Neural cell (in vitro differentiated cells): Measurements from ENCODE around the gene IL22. TPM values are rescaled to one million over a fixed set of nuclear protein-coding genes. Genes with fewer than 3 reads are reported as not detected.

ENCODE experiments used
- H2AFZ ChIP-seq: fragments of 200-600, 300-800 bp; sonication (generic), shearing (Covaris generic); 2 replicates; pipeline ENCODE4 v1.6.0; 2014; ENCODE audit warnings: low read depth, mild to moderate bottlenecking, antibody characterized with exemption, low read length, moderate library complexity
- H3F3A ChIP-seq: fragments of 200-600 bp; shearing (Covaris generic); 2 replicates; pipeline ENCODE4 v1.6.1; 2016; ENCODE audit warnings: mild to moderate bottlenecking, moderate library complexity, mixed read lengths, antibody characterized with exemption, low read length; ENCODE audit not compliant: insufficient read depth, poor library complexity, severe bottlenecking
- H3K27ac ChIP-seq: fragments of 200-600, 300-800 bp; sonication (generic), shearing (Covaris generic); 2 replicates; pipeline ENCODE4 v1.5.1; 2014; ENCODE audit warnings: mild to moderate bottlenecking, low read length, moderate library complexity
- H3K27me3 ChIP-seq: fragments of 300-800, 200-600 bp; sonication (generic), shearing (Covaris generic); 2 replicates; pipeline ENCODE4 v1.6.0; 2014; ENCODE audit warnings: mild to moderate bottlenecking, low read depth, low read length, moderate library complexity; ENCODE audit not compliant: insufficient read depth
- H3K36me3 ChIP-seq: fragments of 300-800, 200-600 bp; sonication (generic), shearing (Covaris generic); 2 replicates; pipeline ENCODE4 v1.5.1; 2014; ENCODE audit warnings: mild to moderate bottlenecking, antibody characterized with exemption, low read length, moderate library complexity; ENCODE audit not compliant: insufficient read depth
- H3K4me2 ChIP-seq: fragments of 300-800, 200-600 bp; sonication (generic), shearing (Covaris generic); 2 replicates; pipeline ENCODE4 v1.6.0; 2014; ENCODE audit warnings: mild to moderate bottlenecking, low read length
- H3K4me3 ChIP-seq: fragments of 300-800, 200-600 bp; sonication (generic), shearing (Covaris generic); 2 replicates; pipeline ENCODE4 v1.5.1; 2014; ENCODE audit warnings: mild to moderate bottlenecking, low read length, moderate library complexity
- H3K79me2 ChIP-seq: fragments of 200-600 bp; shearing (Covaris generic); replicated peaks from 2 replicates; pipeline ENCODE4 v1.6.0; 2014; ENCODE audit warnings: mild to moderate bottlenecking, low read length, moderate library complexity; ENCODE audit not compliant: insufficient read depth
- H3K9ac ChIP-seq: fragments of 300-800, 200-600 bp; sonication (generic), shearing (Covaris generic); 2 replicates; pipeline ENCODE4 v1.6.1; 2016; ENCODE audit warnings: mild to moderate bottlenecking, low read length, mixed read lengths
- H3K9me2 ChIP-seq: fragments of 200-600 bp; shearing (Covaris generic); 2 replicates; pipeline ENCODE4 v1.6.1; 2016; ENCODE audit warnings: mild to moderate bottlenecking, low read length, mixed read lengths; ENCODE audit not compliant: insufficient read depth
- H3K9me3 ChIP-seq: fragments of 200-600, 300-800 bp; sonication (generic), shearing (Covaris generic); 2 replicates; pipeline ENCODE4 v1.6.1; 2016; ENCODE audit warnings: mild to moderate bottlenecking, mixed run types, low read length, moderate library complexity, mixed read lengths
- H4K20me1 ChIP-seq: fragments of 200-600 bp; shearing (Covaris generic); 2 replicates; pipeline ENCODE4 v1.6.1; 2016; ENCODE audit warnings: mild to moderate bottlenecking, mixed run types; ENCODE audit not compliant: insufficient read depth
- EP300 ChIP-seq: fragments of 450-650 bp; conservative IDR thresholded peaks from 2 replicates; pipeline ENCODE4 v1.6.1; 2014; ENCODE audit warnings: antibody characterized with exemption, mild to moderate bottlenecking, moderate library complexity; ENCODE audit not compliant: poor library complexity, severe bottlenecking
- EZH2 ChIP-seq: fragments of 200-600, 300-800 bp; shearing (Covaris generic), sonication (generic); IDR thresholded peaks from 2 replicates; pipeline ENCODE4 v1.6.1; 2014; ENCODE audit warnings: antibody characterized with exemption, low read length, borderline replicate concordance, mild to moderate bottlenecking; ENCODE audit not compliant: insufficient read depth, poor library complexity, severe bottlenecking
- MXI1 ChIP-seq: fragments of 450-650 bp; conservative IDR thresholded peaks from 2 replicates; pipeline ENCODE4 v1.6.1; 2014; ENCODE audit warnings: antibody characterized with exemption, mild to moderate bottlenecking; ENCODE audit not compliant: poor library complexity, severe bottlenecking
- POLR2AphosphoS5 ChIP-seq: IDR thresholded peaks from 2 replicates; pipeline ENCODE4 v1.6.1; 2012
- RAD21 ChIP-seq: fragments of 450-650 bp; conservative IDR thresholded peaks from 2 replicates; pipeline ENCODE4 v1.6.1; 2014; ENCODE audit warnings: antibody characterized with exemption, mild to moderate bottlenecking, moderate library complexity
- SMC3 ChIP-seq: fragments of 450-650 bp; conservative IDR thresholded peaks from 2 replicates; pipeline ENCODE4 v1.6.1; 2014; ENCODE audit warnings: antibody characterized with exemption, mild to moderate bottlenecking, moderate library complexity; ENCODE audit not compliant: poor library complexity
- TAF1 ChIP-seq: IDR thresholded peaks from 2 replicates; pipeline ENCODE4 v1.6.1; 2012; ENCODE audit warnings: low read depth
- polyA plus RNA-seq: library from polyadenylated mRNA; depleted of rRNA; stranded (reverse); fragments of >200 nt; gene quantifications from 2 replicates; pipeline ENCODE4 v1.2.3, GENCODE V29; 2014
- TF ChIP-seq, protein P1 (sequence below): IDR thresholded peaks from 2 replicates; pipeline ENCODE4 v1.6.1; 2012; ENCODE audit warnings: borderline replicate concordance
- TF ChIP-seq, protein P2 (sequence below): fragments of 450-650 bp; IDR thresholded peaks from 2 replicates; pipeline ENCODE4 v1.5.1; 2014; ENCODE audit warnings: antibody characterized with exemption, mild to moderate bottlenecking, moderate library complexity; ENCODE audit not compliant: poor library complexity, severe bottlenecking

The IL22 gene
- polyA plus RNA-seq, 1 donor from 2014 or later = not detected

DNA sequence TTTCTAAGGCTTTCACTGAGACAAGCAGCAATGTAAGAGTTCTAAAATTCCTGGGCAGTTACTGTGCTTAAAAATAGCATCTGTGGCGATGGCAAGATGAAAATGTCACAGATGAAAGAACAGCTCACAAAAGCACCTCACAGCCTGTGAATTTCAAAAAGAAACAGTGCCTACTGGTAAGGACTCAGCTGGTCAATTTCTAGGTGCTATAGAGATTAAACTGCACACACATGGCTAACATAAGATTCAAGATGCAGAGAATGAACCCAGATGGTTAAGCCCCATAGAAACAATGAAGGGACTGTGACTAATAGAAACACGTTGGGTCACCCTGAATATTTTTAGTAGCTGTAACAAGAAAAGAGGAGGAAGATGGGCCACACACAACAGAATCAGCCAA, 15.8 kb downstream of the IL22 start:
- Histone ChIP-seq H3K27me3 (no peaks in the 10 kb centered on the region), H4K20me1 (no peaks in the 10 kb centered on the region), H3F3A (no peaks in the 10 kb centered on the region), H3K4me3 (no peak overlapping the region), H3K9ac (no peak overlapping the region), H3K4me2 (no peak overlapping the region), H3K27ac (no peak overlapping the region), H3K36me3 (no peaks in the 10 kb centered on the region), H3K79me2 (no peaks in the 10 kb centered on the region), H3K9me3 (no peaks in the 10 kb centered on the region), H2AFZ (no peak overlapping the region), H3K9me2 (no peaks in the 10 kb centered on the region)
- TF ChIP-seq EZH2 = no peak
- no peak for TF ChIP-seq RAD21
- TF ChIP-seq TAF1 = no peak
- no peak for TF ChIP-seq POLR2AphosphoS5
- no peak for TF ChIP-seq MXI1
- TF ChIP-seq EP300 = no peak
- TF ChIP-seq, protein P1, sequence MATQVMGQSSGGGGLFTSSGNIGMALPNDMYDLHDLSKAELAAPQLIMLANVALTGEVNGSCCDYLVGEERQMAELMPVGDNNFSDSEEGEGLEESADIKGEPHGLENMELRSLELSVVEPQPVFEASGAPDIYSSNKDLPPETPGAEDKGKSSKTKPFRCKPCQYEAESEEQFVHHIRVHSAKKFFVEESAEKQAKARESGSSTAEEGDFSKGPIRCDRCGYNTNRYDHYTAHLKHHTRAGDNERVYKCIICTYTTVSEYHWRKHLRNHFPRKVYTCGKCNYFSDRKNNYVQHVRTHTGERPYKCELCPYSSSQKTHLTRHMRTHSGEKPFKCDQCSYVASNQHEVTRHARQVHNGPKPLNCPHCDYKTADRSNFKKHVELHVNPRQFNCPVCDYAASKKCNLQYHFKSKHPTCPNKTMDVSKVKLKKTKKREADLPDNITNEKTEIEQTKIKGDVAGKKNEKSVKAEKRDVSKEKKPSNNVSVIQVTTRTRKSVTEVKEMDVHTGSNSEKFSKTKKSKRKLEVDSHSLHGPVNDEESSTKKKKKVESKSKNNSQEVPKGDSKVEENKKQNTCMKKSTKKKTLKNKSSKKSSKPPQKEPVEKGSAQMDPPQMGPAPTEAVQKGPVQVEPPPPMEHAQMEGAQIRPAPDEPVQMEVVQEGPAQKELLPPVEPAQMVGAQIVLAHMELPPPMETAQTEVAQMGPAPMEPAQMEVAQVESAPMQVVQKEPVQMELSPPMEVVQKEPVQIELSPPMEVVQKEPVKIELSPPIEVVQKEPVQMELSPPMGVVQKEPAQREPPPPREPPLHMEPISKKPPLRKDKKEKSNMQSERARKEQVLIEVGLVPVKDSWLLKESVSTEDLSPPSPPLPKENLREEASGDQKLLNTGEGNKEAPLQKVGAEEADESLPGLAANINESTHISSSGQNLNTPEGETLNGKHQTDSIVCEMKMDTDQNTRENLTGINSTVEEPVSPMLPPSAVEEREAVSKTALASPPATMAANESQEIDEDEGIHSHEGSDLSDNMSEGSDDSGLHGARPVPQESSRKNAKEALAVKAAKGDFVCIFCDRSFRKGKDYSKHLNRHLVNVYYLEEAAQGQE = no peak
- TF ChIP-seq SMC3 = no peak

DNA sequence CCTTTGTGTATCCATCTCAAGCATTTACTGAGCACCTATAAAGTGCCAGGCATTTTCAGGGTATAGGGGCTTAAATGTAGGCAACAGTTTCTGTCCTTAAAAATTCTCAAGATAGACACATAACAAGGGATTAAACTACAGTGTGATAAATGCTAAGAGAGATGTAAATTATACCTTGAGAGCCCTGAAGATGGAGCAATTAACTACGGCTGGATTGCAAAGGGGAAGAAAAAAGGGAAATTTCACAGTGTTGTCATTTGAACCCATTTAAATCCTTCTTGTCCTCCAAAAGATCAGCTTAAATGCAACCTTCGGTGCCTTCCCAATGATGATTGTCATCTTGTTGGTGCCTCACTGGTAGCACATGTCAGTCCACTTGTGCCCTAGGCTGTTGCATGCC, 16.3 kb downstream of the IL22 start:
- no peaks in the 10 kb centered on the region for H4K20me1 ChIP-seq
- H3K9me2 ChIP-seq = no peaks in the 10 kb centered on the region
- no peak overlapping the region for H3K27ac ChIP-seq
- no peak overlapping the region for H3K4me2 ChIP-seq
- no peaks in the 10 kb centered on the region for H3K36me3 ChIP-seq
- no peak overlapping the region for H3K9ac ChIP-seq
- H3K9me3 ChIP-seq = no peaks in the 10 kb centered on the region
- no peaks in the 10 kb centered on the region for H3K27me3 ChIP-seq
- H2AFZ ChIP-seq = no peak overlapping the region
- H3F3A ChIP-seq = no peaks in the 10 kb centered on the region
- no peak overlapping the region for H3K4me3 ChIP-seq
- TF ChIP-seq, protein P2, sequence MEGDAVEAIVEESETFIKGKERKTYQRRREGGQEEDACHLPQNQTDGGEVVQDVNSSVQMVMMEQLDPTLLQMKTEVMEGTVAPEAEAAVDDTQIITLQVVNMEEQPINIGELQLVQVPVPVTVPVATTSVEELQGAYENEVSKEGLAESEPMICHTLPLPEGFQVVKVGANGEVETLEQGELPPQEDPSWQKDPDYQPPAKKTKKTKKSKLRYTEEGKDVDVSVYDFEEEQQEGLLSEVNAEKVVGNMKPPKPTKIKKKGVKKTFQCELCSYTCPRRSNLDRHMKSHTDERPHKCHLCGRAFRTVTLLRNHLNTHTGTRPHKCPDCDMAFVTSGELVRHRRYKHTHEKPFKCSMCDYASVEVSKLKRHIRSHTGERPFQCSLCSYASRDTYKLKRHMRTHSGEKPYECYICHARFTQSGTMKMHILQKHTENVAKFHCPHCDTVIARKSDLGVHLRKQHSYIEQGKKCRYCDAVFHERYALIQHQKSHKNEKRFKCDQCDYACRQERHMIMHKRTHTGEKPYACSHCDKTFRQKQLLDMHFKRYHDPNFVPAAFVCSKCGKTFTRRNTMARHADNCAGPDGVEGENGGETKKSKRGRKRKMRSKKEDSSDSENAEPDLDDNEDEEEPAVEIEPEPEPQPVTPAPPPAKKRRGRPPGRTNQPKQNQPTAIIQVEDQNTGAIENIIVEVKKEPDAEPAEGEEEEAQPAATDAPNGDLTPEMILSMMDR = no peak
- TF ChIP-seq, protein P1 = no peak
- TF ChIP-seq RAD21 (no peak), SMC3 (no peak), POLR2AphosphoS5 (no peak), MXI1 (no peak), TAF1 (no peak), EP300 (no peak), EZH2 (no peak)
- no peaks in the 10 kb centered on the region for H3K79me2 ChIP-seq
